Fibroblast of lung (primary cell): ENCODE results near the gene APOBEC4.

Source experiments
- EZH2 ChIP-seq: IDR thresholded peaks from 2 replicates; pipeline ENCODE4 v1.5.1; 2012; ENCODE audit warnings: low read length, control low read depth, mild to moderate bottlenecking; ENCODE audit errors: missing control alignments
- TF ChIP-seq, protein P1 (sequence below), 2 donors: IDR thresholded peaks in 1 of 2; conservative IDR thresholded peaks in 1 of 2; 1 replicate in 1 of 2; 2 replicates in 1 of 2; pipeline ENCODE4 v1.5.1; 2011 to 2012; ENCODE audit warnings: low read length in 2 of 2, control low read depth in 1 of 2, inconsistent platforms in 1 of 2, low read depth in 1 of 2, mild to moderate bottlenecking in 1 of 2

DNA sequence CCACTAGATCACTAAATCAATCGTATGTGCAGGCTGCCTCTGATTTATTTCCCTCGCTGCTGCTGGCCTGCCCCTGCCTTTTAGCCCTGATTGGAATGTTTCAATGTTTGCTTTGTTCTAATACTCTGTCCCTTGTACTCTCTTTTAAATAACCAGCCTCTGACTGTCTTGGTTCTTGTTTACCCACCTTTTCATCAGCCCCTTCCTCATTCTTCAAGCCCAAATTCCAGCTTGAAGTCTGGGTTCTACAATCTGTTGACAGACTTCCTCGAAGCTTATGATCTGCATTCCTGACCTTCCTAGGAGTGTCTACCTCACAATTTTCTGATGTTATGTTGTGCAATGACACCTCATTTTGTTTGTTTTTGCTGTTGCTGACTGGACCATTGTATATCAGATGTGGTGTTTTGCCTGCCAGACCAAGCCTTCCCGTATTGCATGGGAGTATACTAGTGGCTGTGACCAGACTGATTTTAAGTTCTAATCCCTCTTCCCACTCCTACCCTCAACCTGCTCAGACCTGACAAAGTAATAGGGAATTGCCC lies 46.6 kb upstream of the APOBEC4 start:
- TF ChIP-seq, protein P1, sequence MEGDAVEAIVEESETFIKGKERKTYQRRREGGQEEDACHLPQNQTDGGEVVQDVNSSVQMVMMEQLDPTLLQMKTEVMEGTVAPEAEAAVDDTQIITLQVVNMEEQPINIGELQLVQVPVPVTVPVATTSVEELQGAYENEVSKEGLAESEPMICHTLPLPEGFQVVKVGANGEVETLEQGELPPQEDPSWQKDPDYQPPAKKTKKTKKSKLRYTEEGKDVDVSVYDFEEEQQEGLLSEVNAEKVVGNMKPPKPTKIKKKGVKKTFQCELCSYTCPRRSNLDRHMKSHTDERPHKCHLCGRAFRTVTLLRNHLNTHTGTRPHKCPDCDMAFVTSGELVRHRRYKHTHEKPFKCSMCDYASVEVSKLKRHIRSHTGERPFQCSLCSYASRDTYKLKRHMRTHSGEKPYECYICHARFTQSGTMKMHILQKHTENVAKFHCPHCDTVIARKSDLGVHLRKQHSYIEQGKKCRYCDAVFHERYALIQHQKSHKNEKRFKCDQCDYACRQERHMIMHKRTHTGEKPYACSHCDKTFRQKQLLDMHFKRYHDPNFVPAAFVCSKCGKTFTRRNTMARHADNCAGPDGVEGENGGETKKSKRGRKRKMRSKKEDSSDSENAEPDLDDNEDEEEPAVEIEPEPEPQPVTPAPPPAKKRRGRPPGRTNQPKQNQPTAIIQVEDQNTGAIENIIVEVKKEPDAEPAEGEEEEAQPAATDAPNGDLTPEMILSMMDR (conservative IDR thresholded peaks at IDR 0.05 in 1 of 2, IDR thresholded peaks at IDR 0.05 in 1 of 2; ENCODE audit: low read depth in 1 of 2, low read length in 2 of 2): no peak
- TF ChIP-seq EZH2: no peak
